K562 (cell line): ENCODE results near the gene CNIH4. TPM values are rescaled to one million over a fixed set of nuclear protein-coding genes. Genes with fewer than 3 reads are reported as not detected.

Experiments used
- CBFA2T3 ChIP-seq: fragments of 450-650 bp; IDR thresholded peaks from 2 replicates; pipeline ENCODE4 v1.6.1; 2017
- CBX3 ChIP-seq, 2 experiments: IDR thresholded peaks; 1 replicate in 1 of 2; 2 replicates in 1 of 2; pipeline ENCODE4 v1.6.1; 2012; ENCODE audit warnings: inconsistent platforms in 2 of 2, low read length in 2 of 2, borderline replicate concordance in 1 of 2, control low read depth in 1 of 2
- DEAF1 ChIP-seq: fragments of 450-650 bp; formaldehyde crosslinking; IDR thresholded peaks from 2 replicates; pipeline ENCODE4 v1.4.0; 2020; ENCODE audit warnings: mild to moderate bottlenecking, moderate library complexity
- EGR1 ChIP-seq: fragments of 450-650 bp; conservative IDR thresholded peaks from 2 replicates; pipeline ENCODE4 v1.6.1; 2017; ENCODE audit warnings: mild to moderate bottlenecking
- MGA ChIP-seq: fragments of 450-650 bp; IDR thresholded peaks from 2 replicates; pipeline ENCODE4 v1.6.1; 2016; ENCODE audit warnings: mild to moderate bottlenecking, moderate library complexity
- PKNOX1 ChIP-seq: fragments of 450-650 bp; IDR thresholded peaks from 2 replicates; pipeline ENCODE4 v1.6.1; 2016
- SMAD1 ChIP-seq: fragments of 150-350 bp; IDR thresholded peaks from 2 replicates; pipeline ENCODE4 v1.6.1; 2014; ENCODE audit warnings: low read length, low read depth; ENCODE audit not compliant: partially characterized antibody
- SMARCA4 ChIP-seq: fragments of 450-650 bp; IDR thresholded peaks from 2 replicates; pipeline ENCODE4 v1.6.1; 2016
- ZFP91 ChIP-seq: sonication (generic); formaldehyde crosslinking; IDR thresholded peaks from 2 replicates; pipeline ENCODE4 v1.8.0; 2022; ENCODE audit warnings: mild to moderate bottlenecking, missing genetic modification reagents
- ZNF24 ChIP-seq: fragments of 450-650 bp; IDR thresholded peaks from 2 replicates; pipeline ENCODE4 v1.6.1; 2016
- ZNF253 ChIP-seq: fragments of 250-450 bp; sonication (Bioruptor Pico); conservative IDR thresholded peaks from 2 replicates; pipeline ENCODE4 v1.6.1; 2021; ENCODE audit warnings: mild to moderate bottlenecking
- polyA plus RNA-seq, 8 experiments: library from polyadenylated mRNA; depleted of rRNA in 4 of 8; stranded (reverse) in 5 of 8; unstranded in 3 of 8; fragments of >200 nt; fragmentation: Nextera tagmentation in 2 of 8; fragmentation: Illumina TruSeq in 1 of 8; extraction: Ambion mirVana in 2 of 8; extraction: Trizol in 1 of 8; gene quantifications; 2 replicates each; pipeline versions ENCODE4 v1.2.1 to v1.2.3, GENCODE V29; 2011 to 2014; ENCODE audit warnings: inconsistent platforms in 1 of 8, missing spikeins in 1 of 8
- total RNA-seq, 7 experiments: library from RNA; depleted of rRNA in 6 of 7; stranded (reverse); fragments of >200 nt in 6 of 7; fragmentation: Illumina TruSeq in 2 of 7; extraction: Trizol in 2 of 7; gene quantifications; 2 replicates each; pipeline versions ENCODE4 v1.2.1 to v1.2.3, GENCODE V29; 2011 to 2021; ENCODE audit warnings: low replicate concordance in 1 of 7

Gene CNIH4
- total and polyA plus RNA-seq, 9 of the 15 experiments (the other 6 are each of a cell fraction or from before 2014, with no cell fraction given), result 41.3 to 266 (median 61.1) TPM

- TF ChIP-seq DEAF1 (CRISPR knock-in tag), result no peak
- TF ChIP-seq EGR1, result peak; percentile 48
- 0 out of 2 replicates have a peak, but pooled peaks have one; percentile 28 for TF ChIP-seq PKNOX1
- no peak for TF ChIP-seq ZFP91 (CRISPR knock-in tag)
- peak; percentile 96 for TF ChIP-seq SMARCA4
- TF ChIP-seq CBFA2T3, result peak; percentile 98
- TF ChIP-seq ZNF24, result no peak
- TF ChIP-seq ZNF253 (CRISPR knock-in tag), result no peak
- no peak for TF ChIP-seq SMAD1
- peak in 1 of 2 experiments; percentile 79; a peak in 2 of 3 replicates for TF ChIP-seq CBX3 (IDR thresholded peaks at IDR 0.05; ENCODE audit: borderline replicate concordance in 1 of 2, low read length in 2 of 2)
- TF ChIP-seq MGA, result peak; percentile 11; the same call in 1 of the 2 replicates
Observed at GRCh38 chr1:224392411-224393249, 36.0 kb downstream of the CNIH4 start (continued).
